ENCODE measurements around the gene TSPAN13. TPM values are rescaled to one million over a fixed set of nuclear protein-coding genes. Genes with fewer than 3 reads are reported as not detected.

TSPAN13 gene
- total RNA-seq, 2 donors from 2014 or later = 5.1 to 9.7 TPM

DNA sequence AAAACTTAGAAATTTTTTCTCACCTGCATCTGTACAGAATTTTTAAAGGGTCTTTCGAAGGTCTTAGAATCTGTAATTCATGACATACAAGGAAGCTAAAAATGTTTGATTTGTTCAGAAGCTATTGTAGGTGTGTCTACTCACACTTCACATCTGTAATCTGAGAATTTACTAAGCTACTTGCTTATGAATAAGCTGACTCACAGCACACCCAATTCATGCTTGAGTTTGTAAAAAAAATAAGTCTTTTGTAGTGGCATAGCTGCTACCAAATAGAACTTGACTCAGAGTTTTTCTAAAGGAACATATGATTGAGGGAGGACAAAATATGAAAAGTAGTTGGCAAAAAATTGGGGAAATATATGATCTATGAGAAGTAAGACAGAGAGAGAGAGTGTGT is 64.0 kb downstream of the TSPAN13 start:
- TF ChIP-seq CTCF (IDR thresholded peaks at IDR 0.05) = no peak
- no peaks in the 10 kb centered on the region for H3K36me3 ChIP-seq
- no peaks in the 10 kb centered on the region for H3K27me3 ChIP-seq
- no peaks in the 10 kb centered on the region for H3K9me3 ChIP-seq
- no peaks in the 10 kb centered on the region for H3K4me1 ChIP-seq
- H3K27ac ChIP-seq = no peak overlapping the region
- H3K4me3 ChIP-seq = no peak overlapping the region
- DNase-seq (ENCODE audit: low spot score) = no peak

GRCh38 chr7:16818732-16819131 is 65.2 kb downstream of the TSPAN13 start:
- TF ChIP-seq CTCF (IDR thresholded peaks at IDR 0.05) = no peak
- no peaks in the 10 kb centered on the region for H3K27me3 ChIP-seq
- no peaks in the 10 kb centered on the region for H3K36me3 ChIP-seq
- no peaks in the 10 kb centered on the region for H3K4me1 ChIP-seq
- H3K27ac ChIP-seq = no peak overlapping the region
- H3K4me3 ChIP-seq = no peak overlapping the region
- H3K9me3 ChIP-seq = no peaks in the 10 kb centered on the region
- no peak for DNase-seq (ENCODE audit: low spot score)

DNA sequence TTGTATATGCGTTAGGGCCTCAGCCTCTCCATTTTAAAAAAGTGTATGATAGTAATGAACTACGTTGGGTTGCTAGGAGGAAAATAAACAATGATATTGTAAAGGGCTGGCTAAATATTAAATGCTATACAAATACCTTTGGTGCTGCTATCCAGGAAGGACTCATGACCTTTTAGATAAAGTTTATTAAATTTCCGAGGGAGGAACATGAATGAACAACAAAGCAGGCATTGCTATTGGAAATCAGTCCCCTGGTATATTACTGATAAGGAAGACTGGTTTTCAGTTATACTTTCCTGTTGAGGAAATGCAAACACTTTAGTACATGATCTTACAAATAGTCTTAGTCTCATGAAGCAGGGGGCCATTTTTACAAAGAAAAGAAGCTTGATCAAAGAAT is 68.5 kb downstream of the TSPAN13 start:
- Histone ChIP-seq H3K27ac (no peak overlapping the region), H3K9me3 (no peaks in the 10 kb centered on the region), H3K27me3 (no peaks in the 10 kb centered on the region), H3K4me1 (no peaks in the 10 kb centered on the region), H3K4me3 (no peak overlapping the region), H3K36me3 (no peaks in the 10 kb centered on the region)
- no peak for DNase-seq (ENCODE audit: low spot score)
- no peak for TF ChIP-seq CTCF (IDR thresholded peaks at IDR 0.05)

- Histone ChIP-seq H3K36me3 (no peaks in the 10 kb centered on the region), H3K27ac (no peak overlapping the region), H3K9me3 (peaks cover 0 to 5% of the 10 kb centered on the region in 2 donors), H3K4me1 (no peaks in the 10 kb centered on the region), H3K4me3 (no peak overlapping the region), H3K27me3 (no peaks in the 10 kb centered on the region)
- no peak for DNase-seq (ENCODE audit: low spot score)
- TF ChIP-seq CTCF (IDR thresholded peaks at IDR 0.05) = no peak
Measured at GRCh38 chr7:16826060-16826459, 72.5 kb downstream of the TSPAN13 start.

- Histone ChIP-seq H3K36me3 (no peaks in the 10 kb centered on the region), H3K4me1 (no peaks in the 10 kb centered on the region), H3K27me3 (no peaks in the 10 kb centered on the region), H3K27ac (no peak overlapping the region), H3K9me3 (peaks cover 0 to 4% of the 10 kb centered on the region in 2 donors), H3K4me3 (no peak overlapping the region)
- DNase-seq (ENCODE audit: low spot score) = no peak
- TF ChIP-seq CTCF (IDR thresholded peaks at IDR 0.05) = no peak
Measured at GRCh38 chr7:16833373-16833772, 79.8 kb downstream of the TSPAN13 start.

Other genes starting within 250 kb of the TSPAN13 start
- gene LRRC72, start 226.9 kb upstream of the TSPAN13 start, total RNA-seq = not detected
- gene ANKMY2, start 108.0 kb upstream of the TSPAN13 start, total RNA-seq = 10 to 100 TPM; 20.8 to 33.7 TPM
- 100 to 1,000 TPM; 206 to 292 TPM for gene BZW2, start 107.6 kb upstream of the TSPAN13 start, total RNA-seq
- gene AGR2, start 51.2 kb downstream of the TSPAN13 start, total RNA-seq = not detected
- gene AGR3, start 128.2 kb downstream of the TSPAN13 start, total RNA-seq = not detected